Neural cell (in vitro differentiated cells): Measurements from ENCODE around the gene ZNF638. TPM values are rescaled to one million over a fixed set of nuclear protein-coding genes. Genes with fewer than 3 reads are reported as not detected.

ENCODE experiments used
- H2AFZ ChIP-seq: fragments of 200-600, 300-800 bp; sonication (generic), shearing (Covaris generic); 2 replicates; pipeline ENCODE4 v1.6.0; 2014; ENCODE audit warnings: low read depth, mild to moderate bottlenecking, antibody characterized with exemption, low read length, moderate library complexity
- H3F3A ChIP-seq: fragments of 200-600 bp; shearing (Covaris generic); 2 replicates; pipeline ENCODE4 v1.6.1; 2016; ENCODE audit warnings: mild to moderate bottlenecking, moderate library complexity, mixed read lengths, antibody characterized with exemption, low read length; ENCODE audit not compliant: insufficient read depth, poor library complexity, severe bottlenecking
- H3K27ac ChIP-seq: fragments of 200-600, 300-800 bp; sonication (generic), shearing (Covaris generic); 2 replicates; pipeline ENCODE4 v1.5.1; 2014; ENCODE audit warnings: mild to moderate bottlenecking, low read length, moderate library complexity
- H3K27me3 ChIP-seq: fragments of 300-800, 200-600 bp; sonication (generic), shearing (Covaris generic); 2 replicates; pipeline ENCODE4 v1.6.0; 2014; ENCODE audit warnings: mild to moderate bottlenecking, low read depth, low read length, moderate library complexity; ENCODE audit not compliant: insufficient read depth
- H3K36me3 ChIP-seq: fragments of 300-800, 200-600 bp; sonication (generic), shearing (Covaris generic); 2 replicates; pipeline ENCODE4 v1.5.1; 2014; ENCODE audit warnings: mild to moderate bottlenecking, antibody characterized with exemption, low read length, moderate library complexity; ENCODE audit not compliant: insufficient read depth
- H3K4me2 ChIP-seq: fragments of 300-800, 200-600 bp; sonication (generic), shearing (Covaris generic); 2 replicates; pipeline ENCODE4 v1.6.0; 2014; ENCODE audit warnings: mild to moderate bottlenecking, low read length
- H3K4me3 ChIP-seq: fragments of 300-800, 200-600 bp; sonication (generic), shearing (Covaris generic); 2 replicates; pipeline ENCODE4 v1.5.1; 2014; ENCODE audit warnings: mild to moderate bottlenecking, low read length, moderate library complexity
- H3K79me2 ChIP-seq: fragments of 200-600 bp; shearing (Covaris generic); replicated peaks from 2 replicates; pipeline ENCODE4 v1.6.0; 2014; ENCODE audit warnings: mild to moderate bottlenecking, low read length, moderate library complexity; ENCODE audit not compliant: insufficient read depth
- H3K9ac ChIP-seq: fragments of 300-800, 200-600 bp; sonication (generic), shearing (Covaris generic); 2 replicates; pipeline ENCODE4 v1.6.1; 2016; ENCODE audit warnings: mild to moderate bottlenecking, low read length, mixed read lengths
- H3K9me2 ChIP-seq: fragments of 200-600 bp; shearing (Covaris generic); 2 replicates; pipeline ENCODE4 v1.6.1; 2016; ENCODE audit warnings: mild to moderate bottlenecking, low read length, mixed read lengths; ENCODE audit not compliant: insufficient read depth
- H3K9me3 ChIP-seq: fragments of 200-600, 300-800 bp; sonication (generic), shearing (Covaris generic); 2 replicates; pipeline ENCODE4 v1.6.1; 2016; ENCODE audit warnings: mild to moderate bottlenecking, mixed run types, low read length, moderate library complexity, mixed read lengths
- H4K20me1 ChIP-seq: fragments of 200-600 bp; shearing (Covaris generic); 2 replicates; pipeline ENCODE4 v1.6.1; 2016; ENCODE audit warnings: mild to moderate bottlenecking, mixed run types; ENCODE audit not compliant: insufficient read depth
- CTCF ChIP-seq: fragments of 450-650 bp; IDR thresholded peaks from 2 replicates; pipeline ENCODE4 v1.5.1; 2014; ENCODE audit warnings: antibody characterized with exemption, mild to moderate bottlenecking, moderate library complexity; ENCODE audit not compliant: poor library complexity, severe bottlenecking
- EP300 ChIP-seq: fragments of 450-650 bp; conservative IDR thresholded peaks from 2 replicates; pipeline ENCODE4 v1.6.1; 2014; ENCODE audit warnings: antibody characterized with exemption, mild to moderate bottlenecking, moderate library complexity; ENCODE audit not compliant: poor library complexity, severe bottlenecking
- EZH2 ChIP-seq: fragments of 200-600, 300-800 bp; shearing (Covaris generic), sonication (generic); IDR thresholded peaks from 2 replicates; pipeline ENCODE4 v1.6.1; 2014; ENCODE audit warnings: antibody characterized with exemption, low read length, borderline replicate concordance, mild to moderate bottlenecking; ENCODE audit not compliant: insufficient read depth, poor library complexity, severe bottlenecking
- MXI1 ChIP-seq: fragments of 450-650 bp; conservative IDR thresholded peaks from 2 replicates; pipeline ENCODE4 v1.6.1; 2014; ENCODE audit warnings: antibody characterized with exemption, mild to moderate bottlenecking; ENCODE audit not compliant: poor library complexity, severe bottlenecking
- POLR2AphosphoS5 ChIP-seq: IDR thresholded peaks from 2 replicates; pipeline ENCODE4 v1.6.1; 2012
- RAD21 ChIP-seq: fragments of 450-650 bp; conservative IDR thresholded peaks from 2 replicates; pipeline ENCODE4 v1.6.1; 2014; ENCODE audit warnings: antibody characterized with exemption, mild to moderate bottlenecking, moderate library complexity
- SMC3 ChIP-seq: fragments of 450-650 bp; conservative IDR thresholded peaks from 2 replicates; pipeline ENCODE4 v1.6.1; 2014; ENCODE audit warnings: antibody characterized with exemption, mild to moderate bottlenecking, moderate library complexity; ENCODE audit not compliant: poor library complexity
- TAF1 ChIP-seq: IDR thresholded peaks from 2 replicates; pipeline ENCODE4 v1.6.1; 2012; ENCODE audit warnings: low read depth
- polyA plus RNA-seq: library from polyadenylated mRNA; depleted of rRNA; stranded (reverse); fragments of >200 nt; gene quantifications from 2 replicates; pipeline ENCODE4 v1.2.3, GENCODE V29; 2014
- TF ChIP-seq, protein P1 (sequence below): IDR thresholded peaks from 2 replicates; pipeline ENCODE4 v1.6.1; 2012; ENCODE audit warnings: borderline replicate concordance

Gene ZNF638
- polyA plus RNA-seq, 1 donor from 2014 or later, result 308 TPM

GRCh38 chr2:71283131-71283530 is 48.5 kb upstream of the ZNF638 start:
- no peaks in the 10 kb centered on the region for H3F3A ChIP-seq
- TF ChIP-seq MXI1 (no peak), CTCF (no peak), TAF1 (no peak), EZH2 (no peak), RAD21 (no peak)
- no peak overlapping the region for H3K9ac ChIP-seq
- no peak overlapping the region for H3K27ac ChIP-seq
- no peaks in the 10 kb centered on the region for H3K79me2 ChIP-seq
- H2AFZ ChIP-seq, result no peak overlapping the region
- no peak overlapping the region for H3K4me3 ChIP-seq
- no peak overlapping the region for H3K4me2 ChIP-seq
- no peaks in the 10 kb centered on the region for H3K9me3 ChIP-seq
- no peaks in the 10 kb centered on the region for H3K9me2 ChIP-seq
- no peaks in the 10 kb centered on the region for H3K36me3 ChIP-seq
- H3K27me3 ChIP-seq, result peaks cover 7% of the 10 kb centered on the region
- no peaks in the 10 kb centered on the region for H4K20me1 ChIP-seq

DNA sequence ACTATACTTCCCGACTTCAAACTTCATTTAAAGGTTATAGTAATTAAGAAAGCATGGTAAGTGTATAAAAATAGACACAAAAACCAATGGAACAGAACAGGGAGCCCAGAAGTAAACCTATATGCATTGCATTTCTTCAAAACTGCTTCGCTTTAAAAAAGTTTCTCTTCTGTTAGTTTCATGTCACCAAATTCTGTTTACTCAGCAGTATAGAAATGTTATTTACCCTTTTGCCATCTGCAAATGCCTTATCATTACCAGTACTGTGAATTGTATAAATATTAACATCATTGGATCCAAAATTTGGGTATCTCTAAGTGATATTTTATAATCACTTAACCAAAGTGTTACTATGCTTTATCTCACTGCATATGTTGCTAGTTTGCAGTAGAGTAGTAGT is 45.9 kb upstream of the ZNF638 start:
- Histone ChIP-seq H4K20me1 (no peaks in the 10 kb centered on the region), H3K79me2 (no peaks in the 10 kb centered on the region), H3F3A (no peaks in the 10 kb centered on the region), H3K9me3 (no peaks in the 10 kb centered on the region), H3K4me3 (no peak overlapping the region), H3K4me2 (no peak overlapping the region), H3K27me3 (no peaks in the 10 kb centered on the region), H3K27ac (no peak overlapping the region), H3K9ac (no peak overlapping the region), H3K9me2 (no peaks in the 10 kb centered on the region), H3K36me3 (no peaks in the 10 kb centered on the region), H2AFZ (no peak overlapping the region)
- no peak for TF ChIP-seq MXI1
- TF ChIP-seq EP300, result no peak
- no peak for TF ChIP-seq EZH2

GRCh38 chr2:71291398-71291797 is 40.2 kb upstream of the ZNF638 start:
- Histone ChIP-seq H3K27me3 (no peaks in the 10 kb centered on the region), H3K36me3 (no peaks in the 10 kb centered on the region), H2AFZ (no peak overlapping the region), H3K4me3 (no peak overlapping the region), H3K9me2 (no peaks in the 10 kb centered on the region), H3F3A (no peaks in the 10 kb centered on the region), H4K20me1 (no peaks in the 10 kb centered on the region), H3K9ac (no peak overlapping the region), H3K9me3 (no peaks in the 10 kb centered on the region), H3K4me2 (no peak overlapping the region), H3K79me2 (no peaks in the 10 kb centered on the region), H3K27ac (no peak overlapping the region)
- TF ChIP-seq, protein P1, sequence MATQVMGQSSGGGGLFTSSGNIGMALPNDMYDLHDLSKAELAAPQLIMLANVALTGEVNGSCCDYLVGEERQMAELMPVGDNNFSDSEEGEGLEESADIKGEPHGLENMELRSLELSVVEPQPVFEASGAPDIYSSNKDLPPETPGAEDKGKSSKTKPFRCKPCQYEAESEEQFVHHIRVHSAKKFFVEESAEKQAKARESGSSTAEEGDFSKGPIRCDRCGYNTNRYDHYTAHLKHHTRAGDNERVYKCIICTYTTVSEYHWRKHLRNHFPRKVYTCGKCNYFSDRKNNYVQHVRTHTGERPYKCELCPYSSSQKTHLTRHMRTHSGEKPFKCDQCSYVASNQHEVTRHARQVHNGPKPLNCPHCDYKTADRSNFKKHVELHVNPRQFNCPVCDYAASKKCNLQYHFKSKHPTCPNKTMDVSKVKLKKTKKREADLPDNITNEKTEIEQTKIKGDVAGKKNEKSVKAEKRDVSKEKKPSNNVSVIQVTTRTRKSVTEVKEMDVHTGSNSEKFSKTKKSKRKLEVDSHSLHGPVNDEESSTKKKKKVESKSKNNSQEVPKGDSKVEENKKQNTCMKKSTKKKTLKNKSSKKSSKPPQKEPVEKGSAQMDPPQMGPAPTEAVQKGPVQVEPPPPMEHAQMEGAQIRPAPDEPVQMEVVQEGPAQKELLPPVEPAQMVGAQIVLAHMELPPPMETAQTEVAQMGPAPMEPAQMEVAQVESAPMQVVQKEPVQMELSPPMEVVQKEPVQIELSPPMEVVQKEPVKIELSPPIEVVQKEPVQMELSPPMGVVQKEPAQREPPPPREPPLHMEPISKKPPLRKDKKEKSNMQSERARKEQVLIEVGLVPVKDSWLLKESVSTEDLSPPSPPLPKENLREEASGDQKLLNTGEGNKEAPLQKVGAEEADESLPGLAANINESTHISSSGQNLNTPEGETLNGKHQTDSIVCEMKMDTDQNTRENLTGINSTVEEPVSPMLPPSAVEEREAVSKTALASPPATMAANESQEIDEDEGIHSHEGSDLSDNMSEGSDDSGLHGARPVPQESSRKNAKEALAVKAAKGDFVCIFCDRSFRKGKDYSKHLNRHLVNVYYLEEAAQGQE, result no peak
- TF ChIP-seq MXI1 (no peak), CTCF (no peak), EP300 (no peak), EZH2 (no peak), POLR2AphosphoS5 (no peak), RAD21 (no peak), SMC3 (no peak), TAF1 (no peak)
